Testis (tissue), 3 donors: ENCODE data around the gene ARRDC1. TPM values are rescaled to one million over a fixed set of nuclear protein-coding genes. Genes with fewer than 3 reads are reported as not detected.
A peak's percentile ranks its signal among the peaks of the same experiment; 100 is the strongest.
"Not testable (repeated sequence)": the region's sequence is repeated elsewhere in the genome, so short reads cannot be mapped to it uniquely, and the experiment has no call there.

Source experiments
- DNase-seq: peaks from one replicate; pipeline ENCODE4 v3.0.0-alpha.2; 2019
- H3K27ac ChIP-seq, 2 donors: fragments of 200-600 bp; sonication (generic); one replicate each; pipeline ENCODE4 v1.5.1; 2019
- H3K27me3 ChIP-seq: fragments of 200-600 bp; sonication (generic); one replicate; pipeline ENCODE4 v1.5.1; 2019
- H3K36me3 ChIP-seq: fragments of 200-600 bp; sonication (generic); one replicate; pipeline ENCODE4 v1.5.1; 2017; ENCODE audit warnings: low read depth; ENCODE audit errors: missing control alignments
- H3K4me1 ChIP-seq: fragments of 200-600 bp; sonication (generic); one replicate; pipeline ENCODE4 v1.5.1; 2019
- H3K4me3 ChIP-seq, 2 donors: fragments of 200-600 bp; sonication (generic); one replicate each; pipeline ENCODE4 v1.5.1; 2017 to 2019
- H3K9me3 ChIP-seq: fragments of 200-600 bp; sonication (generic); one replicate; pipeline ENCODE4 v1.5.1; 2017
- CTCF ChIP-seq, 3 experiments: fragments of 450-650 bp in 2 of 3; fragments of 200-600 bp in 1 of 3; sonication (generic) in 1 of 3; IDR thresholded peaks; one replicate each; pipeline ENCODE4 v1.5.1; 2016 to 2019; ENCODE audit warnings: antibody characterized with exemption in 3 of 3, mild to moderate bottlenecking in 2 of 3, moderate library complexity in 1 of 3
- POLR2A ChIP-seq: fragments of 450-650 bp; IDR thresholded peaks from one replicate; pipeline ENCODE4 v1.6.1; 2017; ENCODE audit warnings: antibody characterized with exemption, mild to moderate bottlenecking, moderate library complexity
- WGBS, 2 donors: methylation state at CpG; one replicate each; pipeline ENCODE4 v1.1.5; 2018; 5-methylcytosine and 5-hydroxymethylcytosine counted together
- intact Hi-C: fragments of 100-400 bp; cut with DNase I; formaldehyde crosslinking; loops from one replicate; pipeline ENCODE4 v1.15.1; 2023; ENCODE audit warnings: low total_unique reads
- polyA plus RNA-seq: library from polyadenylated mRNA; stranded (reverse); fragments of 350-450 nt; fragmentation: Illumina TruSeq; extraction: RNeasy Lipid Tissue Mini Kit (QIAGEN cat#74804); gene quantifications from one replicate; pipeline ENCODE4 v1.2.3, GENCODE V29; 2014; ENCODE audit warnings: low read depth, low replicate concordance; ENCODE audit not compliant: insufficient read depth
- total RNA-seq, 2 donors: library from RNA; depleted of rRNA; stranded (reverse); fragments of >200 nt; gene quantifications; one replicate each; pipeline ENCODE4 v1.2.3, GENCODE V29; 2016

Gene ARRDC1
- total and polyA plus RNA-seq, 3 donors from 2014 or later, result 36.8 to 47.6 (median 38.2) TPM

- intact Hi-C loops, result no loop called here
- DNase-seq, result no peak
Observed at GRCh38 chr9:137589441-137590122, 15.9 kb upstream of the ARRDC1 start.

GRCh38 chr9:137590123-137590468, 15.4 kb upstream of the ARRDC1 start:
- 5% methylated on average over 4 of the region's 61 CpGs; no CpG with 5 or more reads in 1 of the 2 donors for WGBS, 2 donors
- TF ChIP-seq POLR2A, result no peak
- intact Hi-C loops, result no loop called here
- peaks cover 9% of the 10 kb centered on the region for H3K4me1 ChIP-seq
- H3K9me3 ChIP-seq, result no peaks in the 10 kb centered on the region
- H3K36me3 ChIP-seq, result no peaks in the 10 kb centered on the region
- no peak overlapping the region for H3K27ac ChIP-seq
- peak overlapping the region in 1 of 2 donors; percentile 66 for H3K4me3 ChIP-seq
- H3K27me3 ChIP-seq, result no peaks in the 10 kb centered on the region
- no peak for DNase-seq

More at GRCh38 chr9:137589441-137590122, 15.9 kb upstream of the ARRDC1 start:
- Histone ChIP-seq H3K4me1 (peaks cover 9% of the 10 kb centered on the region), H3K9me3 (no peaks in the 10 kb centered on the region), H3K27me3 (no peaks in the 10 kb centered on the region), H3K36me3 (no peaks in the 10 kb centered on the region), H3K4me3 (peak overlapping the region; percentile 63 to 66), H3K27ac (peak overlapping the region in 1 of 2 donors; percentile 14)
- 10 to 50% methylated on average over 3 to 38 of the region's 58 CpGs for WGBS, 2 donors
- no peak for TF ChIP-seq CTCF (IDR thresholded peaks at IDR 0.05)

GRCh38 chr9:137590469-137591383, 14.8 kb upstream of the ARRDC1 start, which contains the start of gene ZMYND19:
Gene ZMYND19 (minus strand): TSS chr9:137590512. CDS start chr9:137590263, 249 bp downstream.
- H3K9me3 ChIP-seq, result no peaks in the 10 kb centered on the region
- WGBS, 2 donors, result 1 to 2% methylated on average over 14 to 97 of the region's 113 CpGs
- H3K4me1 ChIP-seq, result peaks cover 9% of the 10 kb centered on the region
- H3K27ac ChIP-seq, result peak within 1 kb of the TSS in 1 of 2 donors; percentile 74
- H3K4me3 ChIP-seq, result peak within 1 kb of the TSS; percentile 64 to 66
- DNase-seq, result peak; percentile 87
- intact Hi-C loops, result no loop called here
- H3K27me3 ChIP-seq, result no peaks in the 10 kb centered on the region
- no peak for TF ChIP-seq POLR2A
- TF ChIP-seq CTCF (IDR thresholded peaks at IDR 0.05), result peak in 1 of 3 experiments; percentile 8
- no peaks in the 10 kb centered on the region for H3K36me3 ChIP-seq

- no peaks in the 10 kb centered on the region for H3K36me3 ChIP-seq
- H3K27ac ChIP-seq, result no peak overlapping the region
- WGBS, 2 donors, result 77 to 87% methylated on average over 3 to 7 of the region's 7 CpGs
- intact Hi-C loops, result no loop called here
- no peaks in the 10 kb centered on the region for H3K9me3 ChIP-seq
- H3K27me3 ChIP-seq, result no peaks in the 10 kb centered on the region
- H3K4me1 ChIP-seq, result peaks cover 9% of the 10 kb centered on the region
- H3K4me3 ChIP-seq, result no peak overlapping the region
- DNase-seq, result no peak
- TF ChIP-seq POLR2A (no peak), CTCF (IDR thresholded peaks at IDR 0.05) (no peak)
Observed at GRCh38 chr9:137592767-137593166, 12.7 kb upstream of the ARRDC1 start.

GRCh38 chr9:137593176-137593575, 12.3 kb upstream of the ARRDC1 start:
- no peaks in the 10 kb centered on the region for H3K36me3 ChIP-seq
- no peaks in the 10 kb centered on the region for H3K27me3 ChIP-seq
- H3K4me3 ChIP-seq, result no peak overlapping the region
- H3K4me1 ChIP-seq, result peaks cover 9% of the 10 kb centered on the region
- intact Hi-C loops, result no loop called here
- 82 to 91% methylated on average over 12 of the region's 12 CpGs for WGBS, 2 donors
- TF ChIP-seq CTCF (IDR thresholded peaks at IDR 0.05), result no peak
- TF ChIP-seq POLR2A, result no peak
- no peak overlapping the region for H3K27ac ChIP-seq
- no peak for DNase-seq
- H3K9me3 ChIP-seq, result no peaks in the 10 kb centered on the region

GRCh38 chr9:137596577-137596976, 8.9 kb upstream of the ARRDC1 start:
- H3K4me3 ChIP-seq, H3K4me1 ChIP-seq, H3K27me3 ChIP-seq, H3K27ac ChIP-seq, intact Hi-C loops, H3K9me3 ChIP-seq, DNase-seq, H3K36me3 ChIP-seq: not testable (repeated sequence)
- WGBS, 2 donors, result 96 to 98% methylated on average over 7 of the region's 7 CpGs
